DND-41 (cell line): ENCODE data around the gene CPZ.

Source experiments
- EZH2 ChIP-seq: IDR thresholded peaks from 3 replicates; pipeline ENCODE4 v1.6.1; 2012; ENCODE audit warnings: borderline replicate concordance, low read depth, mild to moderate bottlenecking, moderate library complexity, low read length, inconsistent platforms; ENCODE audit not compliant: severe bottlenecking
- TF ChIP-seq, protein P1 (sequence below): IDR thresholded peaks from 2 replicates; pipeline ENCODE4 v1.5.1; 2012; ENCODE audit warnings: borderline replicate concordance, low read length, moderate library complexity, mild to moderate bottlenecking; ENCODE audit not compliant: poor library complexity, severe bottlenecking; ENCODE audit errors: extremely low read depth

DNA sequence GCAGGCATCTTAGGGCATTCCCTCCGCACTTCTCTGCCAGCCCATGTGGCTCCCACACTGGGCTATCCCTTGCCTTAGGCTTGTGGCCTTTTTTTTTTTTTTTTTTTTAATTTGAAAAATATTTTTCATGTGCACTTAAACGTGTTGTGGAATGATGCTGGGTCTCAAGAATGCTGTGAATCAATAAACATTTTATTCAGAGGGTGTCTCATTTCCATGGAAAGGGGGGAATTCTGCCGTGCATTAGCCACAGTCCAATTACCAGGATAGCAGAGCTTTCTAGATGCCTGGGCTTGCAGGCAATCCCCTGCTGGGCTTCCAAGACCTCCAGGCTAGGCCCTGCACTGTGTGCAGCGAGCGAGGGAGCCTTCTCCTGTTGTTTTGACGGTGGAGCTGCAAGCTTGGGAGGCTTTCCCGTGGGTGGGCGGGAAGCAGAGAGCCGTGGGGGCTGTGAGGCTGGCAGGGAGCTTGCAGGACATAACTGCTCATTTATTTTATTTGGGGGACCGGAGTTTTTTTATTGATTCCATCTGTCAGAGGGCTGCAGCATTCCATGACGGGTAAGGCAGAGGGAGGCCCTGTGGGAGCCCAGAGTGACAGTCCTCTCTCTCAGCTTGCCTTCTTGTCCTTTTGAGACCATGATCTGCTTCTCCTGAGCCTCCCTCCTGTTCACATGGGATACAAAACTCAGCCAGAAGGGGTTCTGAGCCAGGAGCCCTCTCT lies 2.6 kb upstream of the CPZ start:
- TF ChIP-seq, protein P1, sequence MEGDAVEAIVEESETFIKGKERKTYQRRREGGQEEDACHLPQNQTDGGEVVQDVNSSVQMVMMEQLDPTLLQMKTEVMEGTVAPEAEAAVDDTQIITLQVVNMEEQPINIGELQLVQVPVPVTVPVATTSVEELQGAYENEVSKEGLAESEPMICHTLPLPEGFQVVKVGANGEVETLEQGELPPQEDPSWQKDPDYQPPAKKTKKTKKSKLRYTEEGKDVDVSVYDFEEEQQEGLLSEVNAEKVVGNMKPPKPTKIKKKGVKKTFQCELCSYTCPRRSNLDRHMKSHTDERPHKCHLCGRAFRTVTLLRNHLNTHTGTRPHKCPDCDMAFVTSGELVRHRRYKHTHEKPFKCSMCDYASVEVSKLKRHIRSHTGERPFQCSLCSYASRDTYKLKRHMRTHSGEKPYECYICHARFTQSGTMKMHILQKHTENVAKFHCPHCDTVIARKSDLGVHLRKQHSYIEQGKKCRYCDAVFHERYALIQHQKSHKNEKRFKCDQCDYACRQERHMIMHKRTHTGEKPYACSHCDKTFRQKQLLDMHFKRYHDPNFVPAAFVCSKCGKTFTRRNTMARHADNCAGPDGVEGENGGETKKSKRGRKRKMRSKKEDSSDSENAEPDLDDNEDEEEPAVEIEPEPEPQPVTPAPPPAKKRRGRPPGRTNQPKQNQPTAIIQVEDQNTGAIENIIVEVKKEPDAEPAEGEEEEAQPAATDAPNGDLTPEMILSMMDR, result no peak
- no peak for TF ChIP-seq EZH2
